Measurements from ENCODE around the gene GPS2. TPM values are rescaled to one million over a fixed set of nuclear protein-coding genes. Genes with fewer than 3 reads are reported as not detected.

GPS2 gene
- total and polyA plus RNA-seq, 10 donors, result 54.1 to 123 (median 68.1) TPM

GRCh38 chr17:7317161-7317803 is 2.1 kb upstream of the GPS2 start:
- Histone ChIP-seq H3K4me3 (no peak overlapping the region), H3K9me3 (no peaks in the 10 kb centered on the region), H3K4me1 (peaks cover 16 to 49% (median 38%) of the 10 kb centered on the region in 6 donors), H3K27me3 (replicated peaks in 1 of 7) (no peaks in the 10 kb centered on the region), H3K27ac (peak overlapping the region in 2 of 8 donors; percentile 19 to 37), H3K36me3 (peaks cover 0 to 85% (median 65%) of the 10 kb centered on the region in 6 donors)
- DNase-seq, result no peak
- WGBS, 5 donors, result 72 to 88% (median 79%) methylated on average over 16 of the region's 16 CpGs
- TF ChIP-seq CTCF (IDR thresholded peaks at IDR 0.05 in 8 of 11, conservative IDR thresholded peaks at IDR 0.05 in 3 of 11) (no peak), POLR2A (IDR thresholded peaks at IDR 0.05) (no peak), POLR2AphosphoS5 (IDR thresholded peaks at IDR 0.05) (no peak)
- intact Hi-C loops (cut with DNase I; ENCODE audit: low total_unique reads), result no loop called here

GRCh38 chr17:7315570-7316235 is 543 bp upstream of the GPS2 start:
- DNase-seq, result peak; percentile 84

GRCh38 chr17:7313890-7314718 is 1.1 kb downstream of the GPS2 start:
- DNase-seq, result no peak
- peak overlapping the region; percentile 75 to 96 (median 88) for H3K4me3 ChIP-seq
- WGBS, 5 donors, result 41 to 58% (median 50%) methylated on average over 8 to 9 of the region's 9 CpGs
- intact Hi-C loops (cut with DNase I; ENCODE audit: low total_unique reads), result no loop called here
- TF ChIP-seq CTCF (IDR thresholded peaks at IDR 0.05 in 8 of 11, conservative IDR thresholded peaks at IDR 0.05 in 3 of 11) (no peak), POLR2A (IDR thresholded peaks at IDR 0.05) (no peak), POLR2AphosphoS5 (IDR thresholded peaks at IDR 0.05) (no peak)
- H3K27me3 ChIP-seq (replicated peaks in 1 of 7), result no peaks in the 10 kb centered on the region
- H3K27ac ChIP-seq, result peak overlapping the region; percentile 93 to 99 (median 97)
- H3K4me1 ChIP-seq, result peaks cover 36 to 78% (median 63%) of the 10 kb centered on the region in 6 donors
- peaks cover 0 to 85% (median 69%) of the 10 kb centered on the region in 6 donors for H3K36me3 ChIP-seq
- H3K9me3 ChIP-seq, result no peaks in the 10 kb centered on the region

More at GRCh38 chr17:7315570-7316235, 543 bp upstream of the GPS2 start:
- 26 to 47% (median 40%) methylated on average over 23 to 30 of the region's 30 CpGs for WGBS, 5 donors
- TF ChIP-seq CTCF (IDR thresholded peaks at IDR 0.05 in 8 of 11, conservative IDR thresholded peaks at IDR 0.05 in 3 of 11), result no peak
- TF ChIP-seq POLR2A (IDR thresholded peaks at IDR 0.05), result no peak
- no peak for TF ChIP-seq POLR2AphosphoS5 (IDR thresholded peaks at IDR 0.05)
- Histone ChIP-seq H3K27ac (peak overlapping the region; percentile 93 to 99 (median 97)), H3K9me3 (no peaks in the 10 kb centered on the region), H3K4me3 (peak overlapping the region; percentile 75 to 96 (median 88)), H3K4me1 (peaks cover 21 to 62% (median 47%) of the 10 kb centered on the region in 6 donors), H3K27me3 (replicated peaks in 1 of 7) (no peaks in the 10 kb centered on the region), H3K36me3 (peaks cover 0 to 85% (median 64%) of the 10 kb centered on the region in 6 donors)
- intact Hi-C loops (cut with DNase I; ENCODE audit: low total_unique reads), result no loop called here

Data from spleen (tissue), 11 donors.